KMS-11 (cell line): ENCODE measurements around the gene OPN4.

Experiments
- H2AFZ ChIP-seq: fragments of 200-600 bp; sonication (generic); 2 replicates; pipeline ENCODE4 v1.6.1; 2016; ENCODE audit warnings: antibody characterized with exemption, mixed run types, low read depth
- H3K27ac ChIP-seq: fragments of 200-600 bp; sonication (generic); 2 replicates; pipeline ENCODE4 v1.6.1; 2016; ENCODE audit warnings: mild to moderate bottlenecking, mixed run types
- H3K27me3 ChIP-seq: fragments of 200-600 bp; sonication (generic); 2 replicates; pipeline ENCODE4 v1.6.1; 2017; ENCODE audit warnings: mild to moderate bottlenecking, low read depth, mixed run types, moderate library complexity; ENCODE audit not compliant: insufficient read depth
- H3K36me3 ChIP-seq: fragments of 200-600 bp; sonication (generic); 2 replicates; pipeline ENCODE4 v1.6.1; 2017; ENCODE audit warnings: mild to moderate bottlenecking, mixed run types; ENCODE audit not compliant: insufficient read depth
- H3K4me1 ChIP-seq: fragments of 200-600 bp; sonication (generic); 2 replicates; pipeline ENCODE4 v1.6.1; 2016; ENCODE audit warnings: mild to moderate bottlenecking, low read depth, mixed run types; ENCODE audit not compliant: poor library complexity, severe bottlenecking
- H3K4me2 ChIP-seq: fragments of 200-600 bp; sonication (generic); 2 replicates; pipeline ENCODE4 v1.7.0; 2016; ENCODE audit warnings: mild to moderate bottlenecking, mixed run types
- H3K4me3 ChIP-seq: fragments of 200-600 bp; sonication (generic); IDR thresholded peaks from 2 replicates; pipeline ENCODE4 v1.6.1; 2017; ENCODE audit warnings: low read depth, low read length, mixed read lengths; ENCODE audit not compliant: insufficient read depth
- H3K79me2 ChIP-seq: fragments of 200-600 bp; sonication (generic); 2 replicates; pipeline ENCODE4 v1.6.1; 2016; ENCODE audit warnings: low read depth, mixed run types; ENCODE audit not compliant: insufficient read depth
- H3K9ac ChIP-seq: fragments of 200-600 bp; sonication (generic); 2 replicates; pipeline ENCODE4 v1.6.1; 2016; ENCODE audit warnings: mild to moderate bottlenecking, mixed run types
- H4K20me1 ChIP-seq: fragments of 200-600 bp; sonication (generic); 2 replicates; pipeline ENCODE4 v1.6.1; 2016; ENCODE audit warnings: mild to moderate bottlenecking, mixed run types; ENCODE audit not compliant: insufficient read depth
- CTCF ChIP-seq: fragments of 200-600 bp; sonication (generic); conservative IDR thresholded peaks from 2 replicates; pipeline ENCODE4 v1.6.1; 2017; ENCODE audit warnings: low read depth, mild to moderate bottlenecking, antibody characterized with exemption, low read length, moderate library complexity, mixed read lengths

OPN4 gene

GRCh38 chr10:86651021-86651471 is 3.3 kb upstream of the OPN4 start:
- Histone ChIP-seq H3K36me3 (no peaks in the 10 kb centered on the region), H3K4me1 (no peaks in the 10 kb centered on the region), H3K9ac (no peak overlapping the region), H3K27ac (no peak overlapping the region), H4K20me1 (no peaks in the 10 kb centered on the region), H2AFZ (no peak overlapping the region), H3K4me2 (no peak overlapping the region), H3K27me3 (no peaks in the 10 kb centered on the region), H3K4me3 (no peak overlapping the region), H3K79me2 (no peaks in the 10 kb centered on the region)
- no peak for TF ChIP-seq CTCF

GRCh38 chr10:86651631-86652331 is 2.6 kb upstream of the OPN4 start:
- no peaks in the 10 kb centered on the region for H3K27me3 ChIP-seq
- H3K4me3 ChIP-seq = no peak overlapping the region

GRCh38 chr10:86652361-86653202 is 1.8 kb upstream of the OPN4 start:
- H3K27me3 ChIP-seq = no peaks in the 10 kb centered on the region
- H2AFZ ChIP-seq = no peak overlapping the region
- no peaks in the 10 kb centered on the region for H4K20me1 ChIP-seq
- no peak overlapping the region for H3K27ac ChIP-seq
- no peaks in the 10 kb centered on the region for H3K79me2 ChIP-seq
- no peaks in the 10 kb centered on the region for H3K4me1 ChIP-seq
- no peak overlapping the region for H3K4me2 ChIP-seq
- TF ChIP-seq CTCF = no peak
- H3K4me3 ChIP-seq = no peak overlapping the region
- no peaks in the 10 kb centered on the region for H3K36me3 ChIP-seq
- H3K9ac ChIP-seq = no peak overlapping the region

More at GRCh38 chr10:86651631-86652331, 2.6 kb upstream of the OPN4 start:
- H3K36me3 ChIP-seq = no peaks in the 10 kb centered on the region
- H4K20me1 ChIP-seq = no peaks in the 10 kb centered on the region
- no peak for TF ChIP-seq CTCF
- no peak overlapping the region for H3K27ac ChIP-seq
- no peaks in the 10 kb centered on the region for H3K4me1 ChIP-seq
- no peak overlapping the region for H3K4me2 ChIP-seq
- H2AFZ ChIP-seq = no peak overlapping the region
- H3K79me2 ChIP-seq = no peaks in the 10 kb centered on the region
- H3K9ac ChIP-seq = no peak overlapping the region

- H3K4me1 ChIP-seq = no peaks in the 10 kb centered on the region
- no peaks in the 10 kb centered on the region for H3K79me2 ChIP-seq
- no peak overlapping the region for H3K4me2 ChIP-seq
- H3K27ac ChIP-seq = no peak overlapping the region
- no peak overlapping the region for H2AFZ ChIP-seq
- no peaks in the 10 kb centered on the region for H3K36me3 ChIP-seq
- TF ChIP-seq CTCF = no peak
- no peak overlapping the region for H3K4me3 ChIP-seq
- H3K9ac ChIP-seq = no peak overlapping the region
- no peaks in the 10 kb centered on the region for H3K27me3 ChIP-seq
- no peaks in the 10 kb centered on the region for H4K20me1 ChIP-seq
Measured at GRCh38 chr10:86653379-86653778, 968 bp upstream of the OPN4 start.
